Osteocyte (in vitro differentiated cells): Measurements from ENCODE around the gene USP53. TPM values are rescaled to one million over a fixed set of nuclear protein-coding genes. Genes with fewer than 3 reads are reported as not detected.

Source experiments
- DNase-seq: peaks from one replicate; pipeline ENCODE4 v3.0.0; 2021; ENCODE audit warnings: mixed read lengths; ENCODE audit not compliant: unreplicated experiment; ENCODE audit errors: extremely low spot score
- H3K27ac Mint-ChIP-seq: one replicate; pipeline ENCODE4 v1.8.0; 2021; ENCODE audit warnings: mild to moderate bottlenecking, mixed read lengths; ENCODE audit not compliant: unreplicated experiment
- H3K27me3 Mint-ChIP-seq: one replicate; pipeline ENCODE4 v1.8.0; 2021; ENCODE audit warnings: mixed read lengths; ENCODE audit not compliant: unreplicated experiment
- H3K36me3 Mint-ChIP-seq: one replicate; pipeline ENCODE4 v1.8.0; 2021; ENCODE audit warnings: mixed read lengths; ENCODE audit not compliant: unreplicated experiment
- H3K4me1 Mint-ChIP-seq: one replicate; pipeline ENCODE4 v1.8.0; 2021; ENCODE audit warnings: mixed read lengths; ENCODE audit not compliant: unreplicated experiment
- H3K4me3 Mint-ChIP-seq: one replicate; pipeline ENCODE4 v1.8.0; 2021; ENCODE audit warnings: mild to moderate bottlenecking, moderate library complexity, mixed read lengths; ENCODE audit not compliant: unreplicated experiment
- H3K9me3 Mint-ChIP-seq: one replicate; pipeline ENCODE4 v1.8.0; 2021; ENCODE audit warnings: mixed read lengths; ENCODE audit not compliant: unreplicated experiment
- CTCF ChIP-seq: fragments of 200-600 bp; sonication (generic); IDR thresholded peaks from 2 replicates; pipeline ENCODE4 v1.5.0; 2021; ENCODE audit warnings: antibody characterized with exemption, mild to moderate bottlenecking, moderate library complexity
- total RNA-seq: library from RNA; stranded (reverse); gene quantifications from 2 replicates; pipeline ENCODE4 v1.2.1, GENCODE V29; 2021

The USP53 gene
- total RNA-seq, 1 donor from 2014 or later, result 15.5 TPM

DNA sequence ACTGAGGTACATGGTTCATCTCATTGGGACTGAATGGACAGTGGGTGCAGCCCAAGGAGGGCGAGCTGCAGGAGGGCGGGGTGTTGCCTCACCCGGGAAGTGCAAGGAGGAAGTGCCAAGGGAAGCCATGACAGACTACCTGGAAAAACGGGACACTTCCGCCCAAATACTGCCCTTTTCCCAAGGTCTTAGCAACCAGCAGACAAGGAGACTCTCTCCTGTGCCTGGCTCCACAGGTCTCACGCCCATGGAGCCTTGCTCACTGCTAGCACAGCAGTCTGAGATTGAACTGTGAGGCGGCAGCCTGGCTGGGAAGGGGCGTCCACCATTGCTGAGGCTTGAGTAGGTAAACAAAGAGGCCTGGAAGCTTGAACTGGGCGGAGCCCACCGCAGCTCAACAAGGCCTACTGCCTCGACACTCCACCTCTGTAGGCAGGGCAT lies 14.7 kb upstream of the USP53 start:
- Mint-ChIP-seq H3K27ac (no peak overlapping the region), H3K9me3 (peaks cover 6% of the 10 kb centered on the region), H3K4me1 (no peaks in the 10 kb centered on the region), H3K27me3 (no peaks in the 10 kb centered on the region), H3K4me3 (no peak overlapping the region), H3K36me3 (no peaks in the 10 kb centered on the region)
- TF ChIP-seq CTCF, result no peak
- no peak for DNase-seq

GRCh38 chr4:119204916-119205315 lies 7.6 kb upstream of the USP53 start:
- Mint-ChIP-seq H3K27me3 (no peaks in the 10 kb centered on the region), H3K36me3 (no peaks in the 10 kb centered on the region), H3K27ac (no peak overlapping the region), H3K4me3 (no peak overlapping the region), H3K9me3 (no peaks in the 10 kb centered on the region), H3K4me1 (peaks cover 14% of the 10 kb centered on the region)
- no peak for TF ChIP-seq CTCF
- no peak for DNase-seq

DNA sequence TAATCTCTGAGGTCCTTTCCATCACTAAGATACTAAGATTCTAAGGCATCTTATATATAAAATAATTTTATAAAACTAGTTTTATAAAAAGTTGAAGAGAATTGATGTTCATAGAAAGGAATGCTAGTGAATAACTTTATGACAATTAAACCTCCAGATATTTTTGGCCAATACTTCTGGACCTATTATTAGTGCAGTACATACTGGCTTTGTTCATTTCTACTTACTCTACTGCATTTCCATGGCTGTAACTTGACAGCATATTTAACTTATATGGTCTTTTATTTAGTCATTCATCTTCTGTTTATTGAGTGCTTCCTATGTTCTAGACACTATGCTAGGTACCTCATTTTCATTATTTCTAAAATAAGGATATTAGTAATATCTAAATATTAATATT lies 6.8 kb upstream of the USP53 start:
- no peaks in the 10 kb centered on the region for H3K9me3 Mint-ChIP-seq
- H3K4me3 Mint-ChIP-seq, result no peak overlapping the region
- no peak overlapping the region for H3K27ac Mint-ChIP-seq
- no peaks in the 10 kb centered on the region for H3K27me3 Mint-ChIP-seq
- no peak for TF ChIP-seq CTCF
- peaks cover 17% of the 10 kb centered on the region for H3K4me1 Mint-ChIP-seq
- no peaks in the 10 kb centered on the region for H3K36me3 Mint-ChIP-seq
- no peak for DNase-seq

DNA sequence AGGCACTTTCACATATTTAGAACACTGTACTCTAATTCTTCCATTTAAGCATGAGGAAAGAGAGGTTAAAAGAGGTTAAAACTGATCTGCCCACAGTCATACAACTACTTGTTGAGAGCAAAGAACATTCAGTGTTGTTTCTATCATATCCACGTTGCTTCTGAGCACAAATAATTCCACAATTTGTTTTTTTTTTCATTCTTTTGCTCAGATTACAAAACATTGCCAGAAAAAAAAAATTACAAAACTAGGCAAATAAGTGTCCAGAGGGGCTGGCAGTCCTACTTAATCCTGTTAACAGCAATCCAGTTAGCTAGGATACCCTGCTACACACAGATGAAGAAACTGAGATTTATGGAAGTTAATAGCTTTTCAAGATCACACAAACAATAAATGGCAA lies 6.3 kb upstream of the USP53 start:
- H3K36me3 Mint-ChIP-seq, result no peaks in the 10 kb centered on the region
- H3K27me3 Mint-ChIP-seq, result no peaks in the 10 kb centered on the region
- no peak overlapping the region for H3K4me3 Mint-ChIP-seq
- peaks cover 22% of the 10 kb centered on the region for H3K4me1 Mint-ChIP-seq
- no peak for TF ChIP-seq CTCF
- DNase-seq, result no peak
- H3K27ac Mint-ChIP-seq, result no peak overlapping the region
- no peaks in the 10 kb centered on the region for H3K9me3 Mint-ChIP-seq

- no peak for DNase-seq
- H3K9me3 Mint-ChIP-seq, result no peaks in the 10 kb centered on the region
- H3K27ac Mint-ChIP-seq, result no peak overlapping the region
- H3K4me1 Mint-ChIP-seq, result peaks cover 24% of the 10 kb centered on the region
- no peak for TF ChIP-seq CTCF
- H3K4me3 Mint-ChIP-seq, result no peak overlapping the region
- no peaks in the 10 kb centered on the region for H3K27me3 Mint-ChIP-seq
- no peaks in the 10 kb centered on the region for H3K36me3 Mint-ChIP-seq
Measured at GRCh38 chr4:119207051-119207450, 5.5 kb upstream of the USP53 start.
